ENCODE data around the gene DOCK4.

DOCK4 gene

DNA sequence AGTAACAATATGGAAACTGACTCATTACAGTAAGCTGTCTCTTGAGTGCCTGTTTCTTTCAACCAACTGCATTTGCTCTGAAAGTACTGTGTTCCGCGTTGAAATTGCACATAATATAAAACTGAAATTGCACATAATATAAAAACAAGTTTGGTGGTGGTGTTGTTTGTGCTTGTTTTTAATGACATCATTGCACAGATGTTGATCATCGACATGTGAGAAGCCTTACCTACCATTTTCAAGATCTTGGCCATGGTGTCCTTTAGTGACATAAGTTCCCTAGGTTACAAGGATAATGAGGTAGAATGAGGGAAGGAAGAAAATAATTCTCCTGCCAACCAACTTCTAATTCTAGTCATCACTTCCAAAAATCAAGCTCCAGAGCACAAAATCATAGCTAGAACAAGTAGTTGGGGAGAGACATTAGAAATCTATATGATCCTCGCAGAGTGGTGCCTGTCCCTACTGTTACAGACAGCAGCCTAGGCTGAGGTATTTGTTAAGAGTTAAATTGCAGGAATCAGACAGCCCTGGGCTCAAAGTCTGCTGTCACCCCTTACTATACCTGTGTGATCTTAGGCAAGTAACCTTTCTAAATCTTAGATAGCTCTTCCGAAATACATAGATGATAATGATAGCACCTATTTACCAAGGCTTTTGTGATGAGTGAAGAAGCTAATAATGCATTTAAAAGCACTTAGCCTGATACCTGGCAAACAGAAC is 29.3 kb downstream of the DOCK4 start:
- DNase-seq (ENCODE audit: low read depth in 1 of 2, low spot score in 1 of 2), result no peak
- in situ Hi-C loops (cut with HindIII; ENCODE audit: low pct_unique_long_range_greater_than_20kb, low sequenced_read_pairs), result no loop called here
- no peak for TF ChIP-seq JUND (IDR thresholded peaks at IDR 0.05; ENCODE audit: low read depth)

DNA sequence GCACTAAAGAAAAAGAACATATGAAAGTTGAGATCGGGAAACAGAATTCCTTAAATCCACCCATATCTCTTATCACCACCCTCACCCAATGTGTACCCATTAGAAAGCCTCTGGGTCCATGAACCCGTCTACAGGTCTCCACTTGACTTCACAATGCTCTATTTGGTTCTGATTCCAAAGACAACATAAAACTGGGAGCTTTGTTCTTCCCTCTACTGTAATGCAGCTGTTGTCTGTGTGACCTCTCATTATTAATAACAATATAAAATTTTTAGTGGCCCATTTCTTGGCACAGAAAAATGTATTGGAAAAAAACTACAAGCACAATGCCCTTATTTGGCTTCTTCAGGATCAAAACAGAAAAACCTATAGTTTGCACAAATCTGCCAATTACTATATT is 30.0 kb downstream of the DOCK4 start:
- in situ Hi-C loops (cut with HindIII; ENCODE audit: low pct_unique_long_range_greater_than_20kb, low sequenced_read_pairs), result no loop called here
- DNase-seq (ENCODE audit: low read depth in 1 of 2, low spot score in 1 of 2), result no peak
- no peak for TF ChIP-seq JUND (IDR thresholded peaks at IDR 0.05; ENCODE audit: low read depth)

DNA sequence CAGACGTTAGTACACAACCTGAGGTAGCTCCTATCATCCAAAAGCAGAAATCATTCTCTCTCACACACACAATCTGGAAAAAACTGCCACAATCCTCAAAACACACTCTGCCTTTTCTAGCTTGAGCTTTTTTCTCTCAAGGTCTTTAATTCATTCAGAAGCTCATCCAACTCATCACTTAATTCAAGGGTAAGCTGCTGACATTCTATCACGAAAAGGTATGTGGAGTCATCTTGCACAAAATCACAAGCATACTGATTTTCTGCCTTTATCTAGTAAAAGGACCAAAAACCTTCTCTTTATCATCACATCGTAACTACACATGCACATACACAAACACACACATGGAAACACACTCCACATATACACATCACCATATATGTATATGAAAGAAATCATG is 32.0 kb downstream of the DOCK4 start:
- TF ChIP-seq JUND (IDR thresholded peaks at IDR 0.05; ENCODE audit: low read depth), result no peak
- in situ Hi-C loops (cut with HindIII; ENCODE audit: low pct_unique_long_range_greater_than_20kb, low sequenced_read_pairs), result no loop called here
- DNase-seq (ENCODE audit: low read depth in 1 of 2, low spot score in 1 of 2), result no peak

DNA sequence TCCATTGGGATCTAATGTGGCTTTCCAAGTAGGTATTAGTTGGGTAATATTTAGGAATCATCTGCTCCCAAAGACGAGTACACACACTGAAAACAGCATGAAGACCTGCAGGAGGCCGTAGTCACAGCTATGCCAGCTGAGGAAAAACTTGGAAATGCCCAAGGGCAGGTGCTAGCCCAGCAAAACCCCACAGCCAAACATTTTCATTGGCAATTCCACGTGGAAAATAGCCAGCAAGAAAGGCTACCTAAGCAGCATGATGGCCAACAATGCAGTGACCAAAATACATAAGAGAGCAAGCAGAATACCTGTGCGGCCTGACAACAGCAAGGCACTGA is 32.7 kb downstream of the DOCK4 start:
- DNase-seq (ENCODE audit: low read depth in 1 of 2, low spot score in 1 of 2), result no peak
- in situ Hi-C loops (cut with HindIII; ENCODE audit: low pct_unique_long_range_greater_than_20kb, low sequenced_read_pairs), result no loop called here
- TF ChIP-seq JUND (IDR thresholded peaks at IDR 0.05; ENCODE audit: low read depth), result no peak

DNA sequence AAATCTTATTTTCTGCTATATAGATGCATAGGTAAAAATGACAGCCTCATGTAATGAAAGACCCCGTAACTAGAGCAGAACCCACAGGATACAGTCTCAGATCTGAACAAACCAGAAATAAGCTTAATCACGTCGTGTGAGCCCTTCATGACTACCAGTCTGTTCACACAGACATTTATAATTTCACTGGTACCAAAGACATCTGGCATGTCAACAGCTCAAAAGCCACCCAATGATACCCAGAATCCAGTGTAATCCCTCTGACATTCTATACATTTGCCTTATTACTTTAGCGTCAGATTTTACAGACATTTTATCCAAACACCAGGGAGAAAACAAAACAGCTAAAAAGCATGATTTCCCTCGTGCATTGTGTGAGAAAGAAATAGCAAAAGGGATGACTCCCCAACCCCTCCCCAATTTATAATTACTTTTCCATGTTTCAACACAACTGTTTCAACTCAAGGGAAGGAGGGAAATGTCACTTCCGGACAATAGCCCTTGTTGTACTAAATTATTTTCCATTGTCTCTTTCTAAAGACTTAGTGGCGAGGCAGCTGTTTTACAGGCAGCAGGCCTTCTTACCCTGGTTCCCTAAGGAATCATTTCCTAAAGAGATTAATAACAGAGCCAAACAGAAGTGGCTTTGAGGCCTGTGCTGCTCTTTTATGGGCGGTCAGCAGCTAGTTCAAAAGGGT is 33.2 kb downstream of the DOCK4 start:
- in situ Hi-C loops (cut with HindIII; ENCODE audit: low pct_unique_long_range_greater_than_20kb, low sequenced_read_pairs), result no loop called here
- no peak for DNase-seq (ENCODE audit: low read depth in 1 of 2, low spot score in 1 of 2)
- no peak for TF ChIP-seq JUND (IDR thresholded peaks at IDR 0.05; ENCODE audit: low read depth)

DNA sequence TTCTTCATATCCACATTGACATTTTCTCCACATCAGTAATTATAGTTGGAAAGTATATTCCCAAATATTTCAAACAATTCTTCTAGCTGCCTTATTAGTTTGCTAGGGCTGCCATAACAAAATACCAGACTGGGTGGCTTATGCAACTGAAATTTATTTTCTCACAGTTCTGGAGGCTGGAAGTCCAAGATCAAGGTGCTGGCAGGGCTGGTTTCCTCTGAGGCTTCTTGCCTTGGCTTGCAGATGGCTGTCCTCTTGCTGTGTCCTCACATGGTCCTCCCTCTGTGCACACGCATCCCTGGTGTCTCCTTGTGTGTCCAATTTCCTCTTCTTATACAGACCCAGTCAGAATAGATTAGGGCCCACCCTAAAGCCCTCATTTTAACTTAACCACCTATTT is 34.5 kb downstream of the DOCK4 start:
- no peak for TF ChIP-seq JUND (IDR thresholded peaks at IDR 0.05; ENCODE audit: low read depth)
- DNase-seq (ENCODE audit: low read depth in 1 of 2, low spot score in 1 of 2), result no peak
- in situ Hi-C loops (cut with HindIII; ENCODE audit: low pct_unique_long_range_greater_than_20kb, low sequenced_read_pairs), result no loop called here

DNA sequence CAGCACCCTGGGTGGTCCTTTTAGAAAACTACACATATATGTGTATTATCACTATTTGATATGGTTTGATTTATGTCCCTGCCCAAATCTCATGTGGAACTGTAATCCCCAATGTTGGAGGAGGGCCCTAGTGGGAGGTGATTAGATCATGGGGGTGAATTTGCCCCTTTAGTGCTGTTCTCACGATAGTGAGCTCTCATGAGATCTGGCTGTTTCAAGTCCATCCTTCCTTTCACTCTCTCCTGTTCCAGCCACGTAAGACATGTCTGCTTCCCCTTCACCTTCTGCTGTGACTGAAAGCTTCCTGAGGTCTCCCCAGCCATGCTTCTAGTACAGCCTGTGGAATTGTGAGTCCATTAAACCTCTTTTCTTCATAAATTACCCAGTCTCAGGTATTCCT is 37.3 kb downstream of the DOCK4 start:
- DNase-seq (ENCODE audit: low read depth in 1 of 2, low spot score in 1 of 2), result no peak
- in situ Hi-C loops (cut with HindIII; ENCODE audit: low pct_unique_long_range_greater_than_20kb, low sequenced_read_pairs), result no loop called here
- no peak for TF ChIP-seq JUND (IDR thresholded peaks at IDR 0.05; ENCODE audit: low read depth)

DNA sequence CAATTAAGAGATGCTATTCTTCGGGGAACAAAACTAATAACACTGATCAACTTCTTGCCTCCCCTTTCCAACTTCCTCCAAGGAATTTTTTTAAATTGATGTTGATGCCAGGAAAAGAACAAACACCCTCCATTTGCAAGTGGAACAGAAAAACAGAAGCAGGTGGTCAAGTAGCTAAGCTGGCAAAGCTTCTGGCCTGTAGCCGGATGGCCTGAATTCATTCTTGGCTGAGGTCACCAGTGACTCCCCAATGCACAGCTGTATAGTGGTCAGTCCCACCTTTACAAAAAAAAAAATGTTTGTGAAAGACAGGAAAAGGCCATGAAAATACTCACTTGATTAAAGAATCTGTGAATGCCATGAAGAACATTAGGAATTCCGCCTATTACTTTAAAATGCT is 39.1 kb downstream of the DOCK4 start:
- in situ Hi-C loops (cut with HindIII; ENCODE audit: low pct_unique_long_range_greater_than_20kb, low sequenced_read_pairs), result no loop called here
- TF ChIP-seq JUND (IDR thresholded peaks at IDR 0.05; ENCODE audit: low read depth), result no peak
- DNase-seq (ENCODE audit: low read depth in 1 of 2, low spot score in 1 of 2), result no peak

DNA sequence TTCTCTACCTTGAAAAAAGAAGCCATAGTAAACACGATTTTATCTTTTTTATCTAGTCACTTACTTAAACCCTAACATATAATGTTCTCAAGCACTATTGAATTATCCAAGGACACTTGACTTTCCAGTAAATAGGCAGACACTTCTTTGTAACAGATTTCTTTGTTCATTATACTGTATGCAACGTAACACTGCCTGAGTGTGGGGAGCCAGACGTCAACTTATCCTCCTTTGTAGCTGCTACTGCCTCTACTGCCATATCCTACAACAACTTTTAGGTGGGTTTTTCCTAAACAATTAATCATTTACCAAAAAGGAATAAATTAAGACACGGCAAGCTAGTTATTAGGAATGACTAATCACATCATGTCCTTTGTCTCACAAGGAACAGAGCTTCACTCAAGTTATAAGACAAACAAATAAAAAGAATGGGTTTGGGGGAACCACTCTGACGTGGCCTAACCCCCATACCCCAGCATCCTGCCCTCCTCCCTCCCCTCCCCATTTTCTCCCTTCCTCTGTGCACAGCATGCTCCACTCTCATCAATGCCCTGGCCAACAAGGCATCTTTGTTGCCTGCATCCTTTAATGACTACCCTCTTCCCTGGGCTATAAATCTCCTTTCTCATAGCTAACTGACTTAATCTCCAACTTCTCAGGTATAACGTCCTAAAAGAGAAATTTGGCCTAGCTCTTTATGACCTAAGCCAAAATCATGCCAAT is 43.3 kb downstream of the DOCK4 start:
- in situ Hi-C loops (cut with HindIII; ENCODE audit: low pct_unique_long_range_greater_than_20kb, low sequenced_read_pairs), result no loop called here
- TF ChIP-seq JUND (IDR thresholded peaks at IDR 0.05; ENCODE audit: low read depth), result no peak
- DNase-seq (ENCODE audit: low read depth in 1 of 2, low spot score in 1 of 2), result no peak

DNA sequence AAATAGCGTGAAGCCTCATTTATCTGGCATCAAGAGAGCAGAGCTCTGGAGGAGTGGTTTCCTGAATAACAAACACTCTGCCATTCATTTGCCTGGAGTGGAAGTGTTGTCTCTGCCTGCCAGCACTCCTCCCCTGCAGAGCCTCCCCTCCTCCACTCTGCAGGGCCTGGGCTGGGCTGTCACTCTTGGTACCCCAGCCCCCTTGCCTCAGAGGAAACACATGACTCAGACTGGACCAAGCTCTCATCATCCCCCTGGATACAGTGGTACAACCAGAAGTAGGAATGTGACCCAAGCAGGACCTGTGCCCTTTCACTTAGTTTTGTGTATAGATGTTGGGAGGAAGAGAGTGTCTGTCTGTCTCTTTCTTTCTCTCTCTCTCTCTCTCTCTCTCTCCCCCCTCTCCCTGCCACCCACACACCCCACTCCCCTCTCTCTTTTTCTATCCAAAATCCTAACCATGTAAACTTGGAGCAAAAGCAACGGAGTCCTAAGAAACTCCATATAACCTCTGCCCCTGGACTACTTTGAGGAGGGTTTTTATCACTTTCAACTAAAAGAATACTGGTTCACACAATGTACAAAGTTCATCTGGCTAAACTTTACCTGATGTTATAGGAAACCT is 43.9 kb downstream of the DOCK4 start:
- DNase-seq (ENCODE audit: low read depth in 1 of 2, low spot score in 1 of 2), result no peak
- in situ Hi-C loops (cut with HindIII; ENCODE audit: low pct_unique_long_range_greater_than_20kb, low sequenced_read_pairs), result no loop called here
- no peak for TF ChIP-seq JUND (IDR thresholded peaks at IDR 0.05; ENCODE audit: low read depth)

DNA sequence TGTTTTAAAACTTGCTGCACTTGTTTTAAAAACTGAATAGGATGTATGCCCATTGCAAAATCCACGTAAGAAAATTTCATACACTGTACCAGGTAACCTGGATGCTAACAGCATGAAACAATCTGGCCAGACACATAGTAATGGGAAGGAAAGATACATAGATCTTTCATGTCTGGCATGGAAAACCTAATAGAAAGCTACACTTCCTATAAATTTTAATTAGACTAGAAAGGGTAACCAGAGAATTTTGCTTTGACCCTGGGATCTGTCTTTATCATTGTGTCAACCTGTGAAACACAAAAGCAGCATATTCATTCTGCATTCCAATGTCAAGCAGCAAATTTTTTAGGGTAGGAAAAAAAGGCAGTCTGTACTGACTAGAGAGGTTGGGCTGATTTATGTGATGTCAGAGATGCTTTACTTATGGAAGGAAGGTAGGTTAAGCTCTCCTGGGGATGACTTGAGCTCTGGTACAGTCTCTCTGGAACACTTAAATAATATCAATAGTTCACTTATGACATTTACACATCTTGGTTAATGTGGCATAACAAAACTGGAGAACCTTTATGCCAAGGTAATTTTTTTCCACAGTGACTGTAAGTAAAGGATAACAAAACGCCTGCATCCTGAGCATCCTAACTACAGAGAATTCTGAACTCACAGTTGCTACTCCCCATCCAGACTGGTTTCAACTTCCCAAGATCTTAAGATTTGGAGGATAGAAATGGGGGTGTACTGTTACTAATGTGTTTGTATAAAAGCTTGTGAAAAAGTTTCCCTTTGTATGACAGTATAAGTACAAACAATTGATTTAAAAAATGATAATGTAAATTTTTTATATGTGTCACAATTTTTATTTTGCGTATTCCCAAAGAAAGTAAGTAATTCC is 44.7 kb downstream of the DOCK4 start:
- no peak for DNase-seq (ENCODE audit: low read depth in 1 of 2, low spot score in 1 of 2)
- TF ChIP-seq JUND (IDR thresholded peaks at IDR 0.05; ENCODE audit: low read depth), result no peak
- in situ Hi-C loops (cut with HindIII; ENCODE audit: low pct_unique_long_range_greater_than_20kb, low sequenced_read_pairs), result no loop called here

DNA sequence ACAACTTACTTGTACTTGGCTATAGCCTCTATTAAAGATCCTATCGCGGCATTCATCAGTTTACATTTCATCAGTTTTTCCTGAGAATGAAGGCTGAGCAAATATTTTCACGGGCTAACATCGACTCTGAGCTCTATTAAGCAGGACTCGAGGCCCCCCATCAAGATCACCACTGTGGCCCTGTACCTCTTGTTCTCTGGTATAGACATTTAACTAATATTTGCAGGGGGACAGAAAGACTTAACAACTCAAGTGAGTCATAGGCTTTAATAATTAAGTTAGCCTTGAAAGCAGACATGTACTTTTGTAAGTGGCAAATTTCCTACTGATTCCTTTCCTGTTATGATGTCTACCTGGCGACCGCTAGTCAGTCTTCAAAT is 45.4 kb downstream of the DOCK4 start:
- in situ Hi-C loops (cut with HindIII; ENCODE audit: low pct_unique_long_range_greater_than_20kb, low sequenced_read_pairs), result no loop called here
- DNase-seq (ENCODE audit: low read depth in 1 of 2, low spot score in 1 of 2), result no peak

More for the DNA sequence above, 45.4 kb downstream of the DOCK4 start:
- TF ChIP-seq JUND (IDR thresholded peaks at IDR 0.05; ENCODE audit: low read depth), result no peak
